Keratinocyte (primary cell): Measurements from ENCODE around the gene SLC6A19. TPM values are rescaled to one million over a fixed set of nuclear protein-coding genes. Genes with fewer than 3 reads are reported as not detected.
"Not testable (repeated sequence)": the region's sequence is repeated elsewhere in the genome, so short reads cannot be mapped to it uniquely, and the experiment has no call there.

Experiments
- DNase-seq: peaks from one replicate; pipeline ENCODE4 v3.0.0-alpha.2; 2011; ENCODE audit warnings: low read depth, missing footprints, low spot score
- FAIRE-seq: peaks from 2 replicates; lab custom pipeline; 2011; peaks lifted over from hg19 to GRCh38; lab: Jason Lieb, UNC
- H2AFZ ChIP-seq: 2 replicates; pipeline ENCODE4 v1.6.0; 2012; ENCODE audit warnings: low read length, control low read depth, inconsistent platforms; ENCODE audit not compliant: control insufficient read depth
- H3K27ac ChIP-seq: 2 replicates; pipeline ENCODE4 v1.5.1; 2011; ENCODE audit warnings: low read length; ENCODE audit not compliant: control insufficient read depth, insufficient read depth
- H3K27me3 ChIP-seq: 3 replicates; pipeline ENCODE4 v1.6.0; 2011; ENCODE audit warnings: low read length; ENCODE audit not compliant: control insufficient read depth, insufficient read depth; ENCODE audit errors: extremely low read depth
- H3K36me3 ChIP-seq, 2 experiments: 2 replicates in 1 of 2; 3 replicates in 1 of 2; pipeline ENCODE4 v1.5.1; 2011; ENCODE audit warnings: low read length in 2 of 2, mild to moderate bottlenecking in 1 of 2; ENCODE audit not compliant: control insufficient read depth in 2 of 2, insufficient read depth in 2 of 2; ENCODE audit errors: extremely low read depth in 1 of 2
- H3K4me1 ChIP-seq: 3 replicates; pipeline ENCODE4 v1.5.1; 2011; ENCODE audit warnings: low read length; ENCODE audit not compliant: control insufficient read depth, insufficient read depth; ENCODE audit errors: extremely low read depth
- H3K4me2 ChIP-seq: 3 replicates; pipeline ENCODE4 v1.6.0; 2011; ENCODE audit warnings: low read depth, low read length; ENCODE audit not compliant: control insufficient read depth, insufficient read depth; ENCODE audit errors: extremely low read depth
- H3K4me3 ChIP-seq, 3 experiments: fragments of 200-600 bp in 1 of 3; sonication (generic) in 1 of 3; 2 replicates in 2 of 3; 3 replicates in 1 of 3; pipeline ENCODE4 v1.5.1; 2011 to 2016; ENCODE audit warnings: low read length in 3 of 3, mild to moderate bottlenecking in 3 of 3, control low read depth in 2 of 3, inconsistent platforms in 1 of 3, low read depth in 1 of 3, mixed read lengths in 1 of 3, mixed run types in 1 of 3, moderate library complexity in 1 of 3; ENCODE audit not compliant: control insufficient read depth in 2 of 3, insufficient read depth in 2 of 3; ENCODE audit errors: extremely low read depth in 1 of 3
- H3K79me2 ChIP-seq: 2 replicates; pipeline ENCODE4 v1.6.0; 2012; ENCODE audit warnings: low read length; ENCODE audit not compliant: control insufficient read depth, insufficient read depth
- H3K9ac ChIP-seq: 3 replicates; pipeline ENCODE4 v1.6.0; 2011; ENCODE audit warnings: low read length; ENCODE audit not compliant: control insufficient read depth, insufficient read depth; ENCODE audit errors: extremely low read depth
- H3K9me1 ChIP-seq: 3 replicates; pipeline ENCODE4 v1.6.0; 2011; ENCODE audit warnings: low read length; ENCODE audit not compliant: control insufficient read depth, insufficient read depth; ENCODE audit errors: extremely low read depth
- H3K9me3 ChIP-seq: 2 replicates; pipeline ENCODE4 v1.5.1; 2012; ENCODE audit warnings: low read depth, low read length; ENCODE audit not compliant: control insufficient read depth
- H4K20me1 ChIP-seq: 3 replicates; pipeline ENCODE4 v1.6.0; 2011; ENCODE audit warnings: low read length; ENCODE audit not compliant: control insufficient read depth, insufficient read depth; ENCODE audit errors: extremely low read depth
- CTCF ChIP-seq, 3 experiments: IDR thresholded peaks in 1 of 3; conservative IDR thresholded peaks in 1 of 3; optimal IDR thresholded peaks in 1 of 3; 2 replicates in 2 of 3; 3 replicates in 1 of 3; pipeline versions ENCODE3 to v1.5.1; 2011; ENCODE audit warnings: low read length in 3 of 3, mild to moderate bottlenecking in 3 of 3, moderate library complexity in 2 of 3, control low read depth in 1 of 3, inconsistent platforms in 1 of 3; ENCODE audit not compliant: insufficient read depth in 2 of 3; ENCODE audit errors: extremely low read depth in 1 of 3
- EZH2 ChIP-seq: IDR thresholded peaks from one replicate; pipeline ENCODE4 v1.6.1; 2012; ENCODE audit warnings: inconsistent platforms, mild to moderate bottlenecking, low read length, moderate library complexity
- dilution Hi-C: fragments of 300-500 bp; cut with MboI; formaldehyde crosslinking; loops from one replicate; pipeline ENCODE4 v1.7.0; 2020; ENCODE audit warnings: low sequenced_read_pairs; ENCODE audit not compliant: extremely low pct_ligation_motif_present
- polyA plus RNA-seq, 5 experiments: library from polyadenylated mRNA; depleted of rRNA in 3 of 5; stranded (reverse) in 3 of 5; stranded (forward) in 1 of 5; unstranded in 1 of 5; fragments of >200 nt; gene quantifications; 1 replicate in 1 of 5; 2 replicates in 3 of 5; 3 replicates in 1 of 5; pipeline versions ENCODE4 v1.2.1 to v1.2.3, GENCODE V29; 2011 to 2012; ENCODE audit warnings: missing spikeins in 2 of 5, low read depth in 1 of 5, low replicate concordance in 1 of 5

Gene SLC6A19
- polyA plus RNA-seq, 1 donor (not counting 4 experiments of a cell fraction or from before 2014, with no cell fraction given) = not detected

GRCh38 chr5:1266791-1267190 is 65.4 kb downstream of the SLC6A19 start:
- no peak overlapping the region for H3K4me3 ChIP-seq
- H3K9ac ChIP-seq = no peak overlapping the region
- no peak overlapping the region for H3K4me2 ChIP-seq
- DNase-seq (no peak), FAIRE-seq (no peak)
- no peak overlapping the region for H2AFZ ChIP-seq
- no peaks in the 10 kb centered on the region for H3K36me3 ChIP-seq
- peaks cover 8% of the 10 kb centered on the region for H3K9me3 ChIP-seq
- H3K79me2 ChIP-seq = no peaks in the 10 kb centered on the region
- no peak overlapping the region for H3K27ac ChIP-seq
- dilution Hi-C loops = no loop called here
- H3K27me3 ChIP-seq = no peaks in the 10 kb centered on the region
- H3K4me1 ChIP-seq = no peaks in the 10 kb centered on the region
- no peaks in the 10 kb centered on the region for H3K9me1 ChIP-seq
- H4K20me1 ChIP-seq = no peaks in the 10 kb centered on the region
- no peak for TF ChIP-seq EZH2
- TF ChIP-seq CTCF (optimal IDR thresholded peaks at IDR 0.05 in 1 of 3, IDR thresholded peaks at IDR 0.05 in 1 of 3, conservative IDR thresholded peaks at IDR 0.05 in 1 of 3; ENCODE audit: extremely low read depth in 1 of 3, insufficient read depth in 2 of 3, low read length in 3 of 3) = no peak

GRCh38 chr5:1267464-1267863 is 66.1 kb downstream of the SLC6A19 start:
- H4K20me1 ChIP-seq, H3K79me2 ChIP-seq, H3K27ac ChIP-seq, H3K9ac ChIP-seq, H3K4me2 ChIP-seq, DNase-seq, H3K9me3 ChIP-seq, FAIRE-seq, H3K36me3 ChIP-seq, H2AFZ ChIP-seq, H3K4me1 ChIP-seq, dilution Hi-C loops, H3K9me1 ChIP-seq, H3K27me3 ChIP-seq, H3K4me3 ChIP-seq: not testable (repeated sequence)

GRCh38 chr5:1268056-1268455 is 66.7 kb downstream of the SLC6A19 start:
- no peak for FAIRE-seq
- dilution Hi-C loops = no loop called here
- Histone ChIP-seq H3K36me3 (no peaks in the 10 kb centered on the region), H3K4me3 (no peak overlapping the region), H3K9me3 (peaks cover 3% of the 10 kb centered on the region), H4K20me1 (no peaks in the 10 kb centered on the region), H3K9ac (no peak overlapping the region), H3K27ac (no peak overlapping the region), H3K27me3 (no peaks in the 10 kb centered on the region), H2AFZ (no peak overlapping the region), H3K4me2 (no peak overlapping the region), H3K4me1 (no peaks in the 10 kb centered on the region), H3K9me1 (no peaks in the 10 kb centered on the region), H3K79me2 (no peaks in the 10 kb centered on the region)
- no peak for DNase-seq
- TF ChIP-seq CTCF (optimal IDR thresholded peaks at IDR 0.05 in 1 of 3, IDR thresholded peaks at IDR 0.05 in 1 of 3, conservative IDR thresholded peaks at IDR 0.05 in 1 of 3; ENCODE audit: extremely low read depth in 1 of 3, insufficient read depth in 2 of 3, low read length in 3 of 3) (no peak), EZH2 (no peak)
